CD4-positive, alpha-beta T cell (primary cell): Measurements from ENCODE around the gene GRIPAP1. TPM values are rescaled to one million over a fixed set of nuclear protein-coding genes. Genes with fewer than 3 reads are reported as not detected.

Source experiments
- ATAC-seq: fragments of 200-7000 bp; cut with Tn5 transposase; one replicate; pipeline ENCODE4 v1.10.0; 2022; ENCODE audit warnings: mild to moderate bottlenecking; ENCODE audit not compliant: poor library complexity
- CTCF ChIA-PET: fragments of 350-600 bp; sonication (Branson Sonifier 250); formaldehyde crosslinking; loops from one replicate; lab custom pipeline; 2021; ENCODE audit warnings: antibody characterized with exemption, inconsistent platforms; lab: Charles Lee
- POLR2A ChIA-PET: fragments of 350-600 bp; sonication (Branson Sonifier 250); formaldehyde crosslinking; loops from one replicate; lab custom pipeline; 2021; ENCODE audit warnings: antibody characterized with exemption, inconsistent platforms; lab: Charles Lee
- DNase-seq, 14 experiments: peaks; one replicate each; pipeline ENCODE4 v3.0.0-alpha.2; 2013 to 2020; ENCODE audit warnings: mixed read lengths in 2 of 14
- H3K27ac ChIP-seq, 2 donors: one replicate each; pipeline versions ENCODE4 v1.5.1 to v1.7.0; 2013; ENCODE audit warnings: low read length in 2 of 2, low read depth in 1 of 2, mild to moderate bottlenecking in 1 of 2
- H3K27me3 ChIP-seq, 2 experiments: 1 replicate in 1 of 2; 2 replicates in 1 of 2; pipeline versions ENCODE4 v1.6.1 to v1.7.0; 2013; ENCODE audit warnings: low read length in 2 of 2, control low read depth in 1 of 2, mild to moderate bottlenecking in 1 of 2, moderate library complexity in 1 of 2; ENCODE audit not compliant: insufficient read depth in 2 of 2, control insufficient read depth in 1 of 2
- H3K36me3 ChIP-seq: one replicate; pipeline ENCODE4 v1.6.1; 2013; ENCODE audit warnings: low read length, control low read depth; ENCODE audit not compliant: insufficient read depth
- H3K4me1 ChIP-seq: one replicate; pipeline ENCODE4 v1.6.1; 2013; ENCODE audit warnings: low read length, control low read depth; ENCODE audit not compliant: insufficient read depth
- H3K4me3 ChIP-seq: one replicate; pipeline ENCODE4 v1.5.1; 2013; ENCODE audit warnings: mild to moderate bottlenecking, low read length, moderate library complexity
- H3K9me3 ChIP-seq, 2 experiments: 1 replicate in 1 of 2; 2 replicates in 1 of 2; pipeline versions ENCODE4 v1.6.1 to v1.7.0; 2013; ENCODE audit warnings: low read length in 2 of 2, mild to moderate bottlenecking in 2 of 2, control low read depth in 1 of 2, moderate library complexity in 1 of 2; ENCODE audit not compliant: control insufficient read depth in 1 of 2, insufficient read depth in 1 of 2
- H3K27ac Mint-ChIP-seq: one replicate; pipeline ENCODE4 v1.8.0; 2020; ENCODE audit warnings: mixed read lengths
- H3K27me3 Mint-ChIP-seq: one replicate; pipeline ENCODE4 v1.8.0; 2021; ENCODE audit warnings: mixed read lengths
- H3K36me3 Mint-ChIP-seq: one replicate; pipeline ENCODE4 v1.8.0; 2021; ENCODE audit warnings: low read depth, mixed read lengths
- H3K4me1 Mint-ChIP-seq: one replicate; pipeline ENCODE4 v1.8.0; 2021; ENCODE audit warnings: low read depth, mixed read lengths
- H3K4me3 Mint-ChIP-seq: one replicate; pipeline ENCODE4 v1.8.0; 2020; ENCODE audit warnings: mild to moderate bottlenecking, mixed read lengths
- H3K9me3 Mint-ChIP-seq: one replicate; pipeline ENCODE4 v1.8.0; 2020; ENCODE audit warnings: mixed read lengths
- intact Hi-C, 2 experiments: fragments of 100-400 bp; cut with DNase I in 1 of 2; cut with micrococcal nuclease in 1 of 2; formaldehyde crosslinking; loops; one replicate each; pipeline versions ENCODE4 v1.15.1 to v1.9.0; 2023 to 2025; cut with DNase I, micrococcal nuclease
- total RNA-seq, 174 experiments: library from RNA in 2 of 174; stranded (reverse) in 2 of 174; gene quantifications; one replicate each; pipeline ENCODE4 v1.2.3 and lab custom pipeline; 2021 to 2026
- TF ChIP-seq, protein P1 (sequence below): fragments of 200-600 bp; IDR thresholded peaks from one replicate; pipeline ENCODE4 v1.8.0; 2022; ENCODE audit warnings: antibody characterized with exemption, mild to moderate bottlenecking

GRIPAP1 gene
- total RNA-seq, 2 experiments from 2014 or later = 100 to 101 TPM

DNA sequence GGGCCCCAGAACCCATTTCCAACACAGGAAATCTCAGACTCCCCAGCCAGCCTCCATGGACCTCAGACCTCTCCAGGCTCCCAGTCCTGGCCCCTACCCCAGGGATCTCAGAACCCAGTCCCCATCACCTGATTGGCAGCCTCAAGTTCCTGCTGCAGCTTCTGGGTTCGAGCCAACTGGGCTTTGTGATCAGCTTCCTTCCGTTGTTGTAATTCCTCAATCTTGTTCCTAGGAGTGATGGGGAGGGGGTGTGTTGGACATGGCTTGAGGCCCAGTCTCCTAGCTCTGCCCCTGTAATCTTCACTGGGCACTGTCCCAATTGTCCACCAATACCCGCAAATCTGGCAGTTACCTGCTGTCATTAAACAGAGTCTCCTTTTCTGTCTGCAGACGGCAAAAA, 12.6 kb downstream of the GRIPAP1 start:
- TF ChIP-seq, protein P1, sequence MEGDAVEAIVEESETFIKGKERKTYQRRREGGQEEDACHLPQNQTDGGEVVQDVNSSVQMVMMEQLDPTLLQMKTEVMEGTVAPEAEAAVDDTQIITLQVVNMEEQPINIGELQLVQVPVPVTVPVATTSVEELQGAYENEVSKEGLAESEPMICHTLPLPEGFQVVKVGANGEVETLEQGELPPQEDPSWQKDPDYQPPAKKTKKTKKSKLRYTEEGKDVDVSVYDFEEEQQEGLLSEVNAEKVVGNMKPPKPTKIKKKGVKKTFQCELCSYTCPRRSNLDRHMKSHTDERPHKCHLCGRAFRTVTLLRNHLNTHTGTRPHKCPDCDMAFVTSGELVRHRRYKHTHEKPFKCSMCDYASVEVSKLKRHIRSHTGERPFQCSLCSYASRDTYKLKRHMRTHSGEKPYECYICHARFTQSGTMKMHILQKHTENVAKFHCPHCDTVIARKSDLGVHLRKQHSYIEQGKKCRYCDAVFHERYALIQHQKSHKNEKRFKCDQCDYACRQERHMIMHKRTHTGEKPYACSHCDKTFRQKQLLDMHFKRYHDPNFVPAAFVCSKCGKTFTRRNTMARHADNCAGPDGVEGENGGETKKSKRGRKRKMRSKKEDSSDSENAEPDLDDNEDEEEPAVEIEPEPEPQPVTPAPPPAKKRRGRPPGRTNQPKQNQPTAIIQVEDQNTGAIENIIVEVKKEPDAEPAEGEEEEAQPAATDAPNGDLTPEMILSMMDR = no peak
- Histone ChIP-seq H3K4me3 (no peak overlapping the region), H3K4me1 (no peaks in the 10 kb centered on the region), H3K36me3 (peaks cover 57% of the 10 kb centered on the region), H3K27me3 (no peaks in the 10 kb centered on the region), H3K9me3 (no peaks in the 10 kb centered on the region), H3K27ac (no peak overlapping the region)
- H3K4me3 Mint-ChIP-seq = no peak overlapping the region
- CTCF ChIA-PET = interaction anchor here (1.6 kb wide), 1 partner anchor 17 kb away, joined by 4 read pairs; no protein-coding TSS in a partner anchor
- no peaks in the 10 kb centered on the region for H3K4me1 Mint-ChIP-seq
- H3K27me3 Mint-ChIP-seq = no peaks in the 10 kb centered on the region
- DNase-seq (no peak), ATAC-seq (no peak)
- intact Hi-C loops = no loop called here
- peaks cover 53% of the 10 kb centered on the region for H3K36me3 Mint-ChIP-seq
- POLR2A ChIA-PET = no interaction called here
- no peak overlapping the region for H3K27ac Mint-ChIP-seq
- H3K9me3 Mint-ChIP-seq = no peaks in the 10 kb centered on the region

DNA sequence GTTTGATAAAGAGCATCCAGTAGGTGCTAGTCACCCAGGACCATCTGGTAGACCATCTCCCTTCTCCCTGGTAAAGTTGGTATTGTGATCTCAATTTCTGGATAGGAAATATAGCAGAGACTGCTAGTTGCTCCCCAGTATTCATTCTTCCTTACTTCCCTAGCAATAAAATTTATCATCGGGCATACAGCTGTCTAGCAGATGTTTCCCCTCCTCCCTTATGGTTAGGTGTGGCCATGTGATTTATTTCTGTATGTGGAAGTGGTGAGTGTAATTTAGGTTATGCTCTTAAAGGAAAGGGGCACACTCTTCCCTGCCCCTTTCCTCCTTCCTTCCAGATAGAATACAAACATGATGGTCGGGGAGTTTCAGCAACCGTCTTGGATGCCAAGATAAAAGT, 18.2 kb downstream of the GRIPAP1 start:
- POLR2A ChIA-PET = no interaction called here
- no peaks in the 10 kb centered on the region for H3K9me3 Mint-ChIP-seq

DNA sequence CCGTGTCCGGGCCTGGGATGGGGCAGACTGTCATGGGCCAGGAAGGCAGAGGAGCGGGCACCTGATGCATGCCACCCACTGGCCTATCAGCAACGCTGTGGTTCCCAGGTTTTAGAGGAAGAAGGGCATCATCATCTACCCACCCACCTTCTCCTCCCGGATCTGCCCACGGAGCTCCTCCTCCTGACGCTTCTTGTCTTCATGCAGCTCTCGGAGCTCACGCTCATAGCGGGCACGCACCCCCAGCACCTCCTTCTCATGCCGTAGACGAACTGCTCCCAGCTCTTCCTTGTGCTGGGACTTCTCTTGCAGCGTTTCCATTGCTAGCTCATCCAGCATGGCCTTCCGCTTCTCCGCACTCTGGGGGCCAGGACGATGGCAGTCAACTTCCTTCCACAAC, 19.0 kb downstream of the GRIPAP1 start:
- CTCF ChIA-PET = no interaction called here
- POLR2A ChIA-PET = no interaction called here
- no peaks in the 10 kb centered on the region for H3K27me3 ChIP-seq
- Mint-ChIP-seq H3K4me3 (no peak overlapping the region), H3K4me1 (no peaks in the 10 kb centered on the region), H3K36me3 (peaks cover 62% of the 10 kb centered on the region), H3K9me3 (no peaks in the 10 kb centered on the region), H3K27ac (no peak overlapping the region), H3K27me3 (no peaks in the 10 kb centered on the region)
- H3K9me3 ChIP-seq = no peaks in the 10 kb centered on the region
- TF ChIP-seq, protein P1 = no peak
- ATAC-seq (no peak), DNase-seq (no peak)
- peaks cover 53% of the 10 kb centered on the region for H3K36me3 ChIP-seq
- no peak overlapping the region for H3K4me3 ChIP-seq
- H3K4me1 ChIP-seq = no peaks in the 10 kb centered on the region
- H3K27ac ChIP-seq = no peak overlapping the region
- intact Hi-C loops = no loop called here

More for the DNA sequence above, 18.2 kb downstream of the GRIPAP1 start:
- H3K27ac Mint-ChIP-seq = no peak overlapping the region
- Histone ChIP-seq H3K27ac (no peak overlapping the region), H3K9me3 (no peaks in the 10 kb centered on the region), H3K27me3 (no peaks in the 10 kb centered on the region), H3K36me3 (peaks cover 58% of the 10 kb centered on the region), H3K4me3 (no peak overlapping the region), H3K4me1 (no peaks in the 10 kb centered on the region)
- peaks cover 62% of the 10 kb centered on the region for H3K36me3 Mint-ChIP-seq
- no peaks in the 10 kb centered on the region for H3K27me3 Mint-ChIP-seq
- ATAC-seq (no peak), DNase-seq (no peak)
- CTCF ChIA-PET = no interaction called here
- no peak overlapping the region for H3K4me3 Mint-ChIP-seq
- no peaks in the 10 kb centered on the region for H3K4me1 Mint-ChIP-seq
- intact Hi-C loops = no loop called here
- TF ChIP-seq, protein P1 = no peak
